Posterior vena cava (tissue), 2 donors: ENCODE measurements around the gene SOX15. TPM values are rescaled to one million over a fixed set of nuclear protein-coding genes. Genes with fewer than 3 reads are reported as not detected.

Source experiments
- DNase-seq: peaks from one replicate; pipeline ENCODE4 v3.0.0-alpha.2; 2020; ENCODE audit warnings: low spot score
- intact Hi-C, 2 donors: fragments of 100-400 bp; cut with DNase I; formaldehyde crosslinking; loops; one replicate each; pipeline versions ENCODE4 v1.14.1 to v1.14.2; 2022 to 2023
- total RNA-seq, 2 donors: library from RNA; stranded (reverse); fragmentation: NEBNext Ultra II Directional; extraction: Animal tissue kit (Norgen Biotek cat#: 25700); gene quantifications; one replicate each; pipeline ENCODE4 v1.2.1, GENCODE V29; 2021
- donor health status: DM: yes; HTN: yes; CAD: no.
- donor health status: DM: yes; HTN: yes; CAD: no.

The SOX15 gene
- total RNA-seq, 2 donors from 2014 or later: 2.1 to 2.5 TPM

DNA sequence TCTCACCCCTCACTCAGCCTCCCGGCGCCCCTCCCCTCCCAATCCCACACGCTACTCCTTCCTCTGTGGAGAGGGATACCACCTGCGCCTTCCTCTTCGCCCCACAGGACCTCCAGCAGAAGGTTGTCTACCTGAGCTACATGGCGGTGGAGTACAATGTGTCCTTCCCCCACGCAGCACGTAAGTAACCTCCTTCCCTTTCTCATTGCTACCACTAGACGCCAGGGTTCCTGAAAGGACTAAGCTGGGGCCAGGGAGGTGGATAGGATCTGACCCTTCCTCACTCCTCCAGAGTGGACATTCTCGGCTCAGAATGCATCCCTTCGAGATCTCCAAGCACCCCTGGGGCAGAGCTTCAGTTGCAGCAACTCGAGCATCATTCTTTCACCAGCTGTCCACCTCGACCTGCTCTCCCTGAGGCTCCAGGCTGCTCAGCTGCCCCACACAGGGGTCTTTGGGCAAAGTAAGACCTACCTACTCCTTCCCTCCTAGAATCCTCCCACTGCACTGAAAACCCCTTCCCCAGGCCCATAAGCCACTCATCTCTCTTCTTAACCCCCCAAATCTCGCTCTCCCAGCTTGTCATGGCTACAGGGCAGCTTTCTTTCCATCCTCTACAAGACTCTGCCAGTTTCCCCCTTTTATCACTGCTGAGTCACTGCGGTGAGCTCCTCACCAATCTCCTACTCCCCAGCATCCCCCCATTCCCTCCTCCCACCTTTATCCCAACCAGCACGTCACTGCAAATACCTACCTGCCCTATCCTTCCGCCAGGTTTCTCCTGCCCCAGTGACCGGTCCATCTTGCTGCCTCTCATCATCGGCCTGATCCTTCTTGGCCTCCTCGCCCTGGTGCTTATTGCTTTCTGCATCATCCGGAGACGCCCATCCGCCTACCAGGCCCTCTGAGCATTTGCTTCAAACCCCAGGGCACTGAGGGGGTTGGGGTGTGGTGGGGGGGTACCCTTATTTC lies 9.0 kb downstream of the SOX15 start:
- DNase-seq: no peak
- intact Hi-C loops: no loop called here

DNA sequence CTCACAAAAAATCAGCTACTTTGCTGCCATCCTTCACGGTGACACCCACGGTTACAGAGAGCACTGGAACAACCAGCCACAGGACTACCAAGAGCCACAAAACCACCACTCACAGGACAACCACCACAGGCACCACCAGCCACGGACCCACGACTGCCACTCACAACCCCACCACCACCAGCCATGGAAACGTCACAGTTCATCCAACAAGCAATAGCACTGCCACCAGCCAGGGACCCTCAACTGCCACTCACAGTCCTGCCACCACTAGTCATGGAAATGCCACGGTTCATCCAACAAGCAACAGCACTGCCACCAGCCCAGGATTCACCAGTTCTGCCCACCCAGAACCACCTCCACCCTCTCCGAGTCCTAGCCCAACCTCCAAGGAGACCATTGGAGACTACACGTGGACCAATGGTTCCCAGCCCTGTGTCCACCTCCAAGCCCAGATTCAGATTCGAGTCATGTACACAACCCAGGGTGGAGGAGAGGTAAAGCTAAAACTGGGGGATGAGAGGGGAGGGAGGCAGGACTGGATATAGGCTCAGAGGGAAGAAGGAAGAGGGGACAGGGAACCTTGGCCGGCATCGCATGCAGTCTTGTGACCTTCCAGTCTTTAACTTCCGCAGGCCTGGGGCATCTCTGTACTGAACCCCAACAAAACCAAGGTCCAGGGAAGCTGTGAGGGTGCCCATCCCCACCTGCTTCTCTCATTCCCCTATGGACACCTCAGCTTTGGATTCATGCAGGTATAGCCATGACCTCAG lies 9.9 kb downstream of the SOX15 start:
- intact Hi-C loops: loop anchor here in 1 of 2 donors (10.0 kb wide), 1 partner anchor 1365 kb away; no protein-coding TSS in a partner anchor
- DNase-seq: no peak

DNA sequence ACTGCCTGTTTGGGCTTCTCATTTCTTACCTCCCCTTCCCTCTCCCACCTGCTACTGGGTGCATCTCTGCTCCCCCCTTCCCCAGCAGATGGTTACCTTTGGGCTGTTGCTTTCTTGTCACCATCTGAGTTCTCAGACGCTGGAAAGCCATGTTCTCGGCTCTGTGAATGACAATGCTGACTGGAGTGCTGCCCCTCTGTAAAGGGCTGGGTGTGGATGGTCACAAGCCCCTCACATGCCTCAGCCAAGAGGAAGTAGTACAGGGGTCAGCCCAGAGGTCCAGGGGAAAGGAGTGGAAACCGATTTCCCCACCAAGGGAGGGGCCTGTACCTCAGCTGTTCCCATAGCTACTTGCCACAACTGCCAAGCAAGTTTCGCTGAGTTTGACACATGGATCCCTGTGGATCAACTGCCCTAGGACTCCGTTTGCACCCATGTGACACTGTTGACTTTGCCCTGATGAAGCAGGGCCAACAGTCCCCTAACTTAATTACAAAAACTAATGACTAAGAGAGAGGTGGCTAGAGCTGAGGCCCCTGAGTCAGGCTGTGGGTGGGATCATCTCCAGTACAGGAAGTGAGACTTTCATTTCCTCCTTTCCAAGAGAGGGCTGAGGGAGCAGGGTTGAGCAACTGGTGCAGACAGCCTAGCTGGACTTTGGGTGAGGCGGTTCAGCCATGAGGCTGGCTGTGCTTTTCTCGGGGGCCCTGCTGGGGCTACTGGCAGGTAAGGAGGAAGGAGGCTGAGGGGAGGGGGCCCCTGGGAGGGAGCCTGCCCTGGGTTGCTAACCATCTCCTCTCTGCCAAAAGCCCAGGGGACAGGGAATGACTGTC lies 10.7 kb downstream of the SOX15 start, which contains the start of gene CD68:
CD68 (plus strand) TSS at position 638 of the 833 bp plus-strand sequence; CDS start at position 678, 40 bp downstream.
- peak; percentile 92 for DNase-seq
- intact Hi-C loops: loop anchor here in 1 of 2 donors (10.0 kb wide), 1 partner anchor 1366 kb away; no protein-coding TSS in a partner anchor

DNA sequence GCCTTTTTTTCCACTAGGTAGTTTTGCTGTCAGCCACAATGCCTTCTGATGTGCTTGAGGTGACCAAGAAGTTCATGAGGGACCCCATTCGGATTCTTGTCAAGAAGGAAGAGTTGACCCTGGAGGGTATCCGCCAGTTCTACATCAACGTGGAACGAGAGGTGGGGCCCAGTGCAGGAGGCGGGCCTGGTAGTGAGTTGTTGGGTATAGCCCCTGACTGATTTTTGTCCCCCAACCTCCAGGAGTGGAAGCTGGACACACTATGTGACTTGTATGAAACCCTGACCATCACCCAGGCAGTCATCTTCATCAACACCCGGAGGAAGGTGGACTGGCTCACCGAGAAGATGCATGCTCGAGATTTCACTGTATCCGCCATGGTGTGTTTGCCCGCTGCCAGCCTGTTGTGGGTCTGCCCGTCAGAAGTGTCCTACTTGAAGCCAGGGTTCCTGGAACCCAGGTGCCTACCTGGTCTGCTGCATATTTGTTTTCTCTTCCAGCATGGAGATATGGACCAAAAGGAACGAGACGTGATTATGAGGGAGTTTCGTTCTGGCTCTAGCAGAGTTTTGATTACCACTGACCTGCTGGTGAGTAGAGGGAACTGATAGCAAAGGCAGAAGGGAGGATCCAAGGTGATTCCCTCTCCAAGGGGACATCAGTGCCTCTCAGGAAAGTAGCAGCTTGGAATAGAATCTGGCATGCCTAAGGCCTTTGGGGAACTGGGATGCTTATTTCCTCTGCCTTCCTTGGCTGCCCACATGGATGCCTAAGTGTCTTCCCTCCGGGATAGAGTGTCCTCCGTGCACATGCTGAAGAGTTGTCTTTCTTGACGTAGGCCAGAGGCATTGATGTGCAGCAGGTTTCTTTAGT lies 12.3 kb downstream of the SOX15 start:
- no peak for DNase-seq
- intact Hi-C loops: loop anchor here in 1 of 2 donors (10.0 kb wide), 1 partner anchor 1367 kb away; no protein-coding TSS in a partner anchor

DNA sequence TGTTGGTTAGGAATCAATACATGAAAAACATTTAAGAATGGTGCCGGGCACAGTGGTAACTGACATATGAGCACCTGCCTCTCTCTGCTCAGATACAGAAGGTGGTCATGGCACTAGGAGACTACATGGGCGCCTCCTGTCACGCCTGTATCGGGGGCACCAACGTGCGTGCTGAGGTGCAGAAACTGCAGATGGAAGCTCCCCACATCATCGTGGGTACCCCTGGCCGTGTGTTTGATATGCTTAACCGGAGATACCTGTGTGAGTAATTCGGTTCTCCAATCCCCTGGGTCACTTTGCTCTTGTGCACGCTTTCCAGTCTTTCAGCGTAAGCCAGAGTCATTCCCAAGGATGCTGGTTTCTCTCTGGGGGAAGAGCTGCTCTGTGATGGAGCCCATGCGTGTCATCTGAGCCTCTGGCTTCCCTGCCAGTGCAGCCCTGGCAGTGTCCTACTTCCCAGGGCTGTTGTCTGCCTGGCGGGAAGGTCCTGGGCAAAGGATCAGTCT lies 13.4 kb downstream of the SOX15 start:
- no peak for DNase-seq
- intact Hi-C loops: loop anchor here in 1 of 2 donors (10.0 kb wide), 1 partner anchor 1368 kb away; no protein-coding TSS in a partner anchor

DNA sequence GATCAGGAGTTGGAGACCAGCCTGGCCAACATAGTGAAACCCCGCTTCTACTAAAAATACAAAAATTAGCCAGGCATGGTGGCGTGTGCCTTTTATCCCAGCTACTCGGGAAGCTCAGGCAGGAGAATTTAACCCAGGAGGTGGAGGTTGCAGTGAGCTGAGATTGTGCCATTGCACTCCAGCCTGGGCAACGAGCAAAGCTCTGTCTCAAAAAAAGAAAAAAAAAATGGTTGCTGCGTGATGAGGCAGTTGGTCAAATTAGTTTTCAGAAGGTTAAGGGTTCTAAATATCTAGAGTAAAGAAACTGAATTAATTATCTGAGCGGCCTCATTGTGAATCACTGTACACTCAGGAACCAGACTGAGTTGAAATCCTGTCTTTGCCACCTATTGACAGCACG lies 13.9 kb downstream of the SOX15 start:
- no peak for DNase-seq
- intact Hi-C loops: loop anchor here in 1 of 2 donors (10.0 kb wide), 1 partner anchor 1369 kb away; no protein-coding TSS in a partner anchor

DNA sequence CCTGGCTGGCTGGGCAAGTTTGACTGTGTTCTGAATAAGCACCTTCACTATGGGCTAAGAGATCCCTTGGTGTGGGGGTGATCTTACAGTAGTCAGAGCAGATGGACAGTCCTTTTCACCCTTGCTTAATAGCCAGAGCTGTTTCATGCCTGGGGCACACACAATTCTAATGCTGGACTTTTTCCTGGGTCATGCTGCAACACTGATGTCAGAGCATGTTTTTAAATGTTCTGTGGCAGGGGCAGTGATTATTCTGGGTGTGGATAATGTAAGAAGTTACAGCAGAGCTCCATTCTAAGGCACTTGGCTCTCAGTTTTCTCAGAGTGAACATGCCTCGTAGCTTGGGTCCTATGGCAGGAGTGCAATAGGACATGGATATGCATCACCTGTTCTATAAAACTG lies 14.4 kb downstream of the SOX15 start:
- intact Hi-C loops: loop anchor here in 1 of 2 donors (10.0 kb wide), 1 partner anchor 1369 kb away; no protein-coding TSS in a partner anchor
- no peak for DNase-seq

DNA sequence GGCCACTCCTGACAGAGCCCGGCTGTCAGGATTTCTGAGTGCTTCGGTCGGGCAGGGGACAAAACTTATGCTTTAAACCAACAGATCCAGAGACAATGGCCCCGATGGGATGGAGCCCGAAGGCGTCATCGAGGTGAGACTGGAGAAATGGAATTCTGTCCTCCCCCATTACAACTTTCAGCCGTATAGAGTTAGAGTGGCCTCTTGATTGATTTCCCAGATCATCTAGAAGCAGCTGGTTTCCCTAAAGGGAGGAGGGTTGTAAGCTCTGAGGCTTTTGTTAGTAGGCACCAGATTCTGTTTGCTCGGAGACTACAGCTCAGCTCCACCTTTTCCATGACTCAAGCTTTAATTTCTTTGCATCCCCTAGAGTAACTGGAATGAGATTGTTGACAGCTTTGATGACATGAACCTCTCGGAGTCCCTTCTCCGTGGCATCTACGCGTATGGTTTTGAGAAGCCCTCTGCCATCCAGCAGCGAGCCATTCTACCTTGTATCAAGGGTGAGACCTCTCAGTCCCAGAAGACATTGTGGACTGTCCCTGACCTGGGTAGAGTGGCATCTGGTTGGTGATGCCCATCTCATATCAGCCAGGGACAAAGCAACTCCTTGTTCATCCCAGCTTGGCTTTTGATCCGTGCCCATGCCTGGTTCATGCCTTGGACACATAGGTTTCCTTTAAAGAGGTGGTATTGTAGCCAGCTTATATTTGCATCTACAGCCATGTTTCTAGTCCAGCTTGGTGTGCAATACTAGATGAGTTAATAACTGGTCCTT lies 15.5 kb downstream of the SOX15 start:
- no peak for DNase-seq
- intact Hi-C loops: loop anchor here in 1 of 2 donors (10.0 kb wide), 1 partner anchor 1370 kb away; no protein-coding TSS in a partner anchor

DNA sequence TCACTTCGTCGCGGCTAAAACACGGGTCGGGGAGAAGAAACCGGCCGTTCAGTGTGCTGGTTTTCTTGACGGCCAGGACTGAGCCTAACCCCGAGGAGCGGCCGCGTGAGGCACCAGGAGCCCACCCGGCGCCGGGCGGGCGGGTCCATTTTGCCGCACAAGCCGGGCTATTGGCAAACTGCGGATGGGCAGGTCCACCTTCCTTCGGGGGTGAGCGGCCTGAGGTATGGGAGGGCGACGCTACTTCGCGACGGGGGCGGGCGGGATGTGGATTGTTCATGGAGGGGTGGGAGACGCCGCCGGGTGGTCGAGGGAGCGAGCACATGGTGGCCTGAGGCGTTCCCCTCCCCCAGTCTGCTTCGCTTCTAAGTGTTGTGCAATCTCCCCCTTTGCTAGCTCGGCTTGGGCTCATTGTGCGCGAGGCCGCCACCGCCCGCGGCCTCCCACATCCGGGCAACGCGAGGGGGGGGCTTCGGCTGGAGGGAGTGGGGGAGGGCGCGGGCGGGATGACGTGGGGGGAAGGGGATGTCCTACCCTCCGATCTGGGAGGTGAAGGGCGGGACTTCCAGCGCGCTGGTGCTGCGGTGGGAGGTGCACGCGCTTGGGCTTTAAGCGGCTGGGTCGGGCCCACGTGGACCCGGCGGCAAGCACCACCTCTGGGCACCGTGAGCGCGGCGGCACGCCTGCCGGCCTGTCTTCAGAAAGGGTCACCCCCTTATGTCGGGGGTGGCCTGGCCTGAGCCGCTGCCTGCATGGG lies 16.4 kb downstream of the SOX15 start:
- peak; percentile 97 for DNase-seq
- intact Hi-C loops: loop anchor here in 1 of 2 donors (10.0 kb wide), 1 partner anchor 1371 kb away; no protein-coding TSS in a partner anchor

DNA sequence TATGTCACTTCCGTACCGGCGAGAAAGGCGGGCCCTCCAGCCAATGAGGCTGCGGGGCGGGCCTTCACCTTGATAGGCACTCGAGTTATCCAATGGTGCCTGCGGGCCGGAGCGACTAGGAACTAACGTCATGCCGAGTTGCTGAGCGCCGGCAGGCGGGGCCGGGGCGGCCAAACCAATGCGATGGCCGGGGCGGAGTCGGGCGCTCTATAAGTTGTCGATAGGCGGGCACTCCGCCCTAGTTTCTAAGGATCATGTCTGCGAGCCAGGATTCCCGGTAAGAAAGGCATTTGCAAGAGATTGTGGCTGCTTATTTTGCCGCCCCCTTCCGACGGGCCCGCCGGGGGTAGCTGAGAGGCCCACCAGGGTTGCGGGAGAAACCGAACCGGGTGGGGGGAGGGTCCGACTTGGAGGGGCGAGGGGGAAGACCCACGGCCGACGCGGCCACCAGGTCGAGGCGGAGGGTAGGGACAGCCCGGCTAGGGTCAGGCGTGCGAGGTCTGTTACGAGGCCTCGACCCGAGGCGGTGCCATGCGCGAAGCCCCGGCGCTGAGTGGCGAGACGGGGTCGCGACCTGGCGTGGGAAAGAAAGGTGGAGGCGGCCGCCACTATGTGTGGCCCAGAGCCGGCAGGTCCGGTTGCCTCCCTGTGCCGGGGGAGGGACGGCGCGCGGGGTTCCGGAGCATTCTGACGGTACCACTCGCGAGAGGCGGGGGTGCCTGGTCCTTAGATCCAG lies 17.1 kb downstream of the SOX15 start:
- intact Hi-C loops: loop anchor here in 1 of 2 donors (10.0 kb wide), 1 partner anchor 1372 kb away; no protein-coding TSS in a partner anchor
- peak; percentile 100 for DNase-seq

DNA sequence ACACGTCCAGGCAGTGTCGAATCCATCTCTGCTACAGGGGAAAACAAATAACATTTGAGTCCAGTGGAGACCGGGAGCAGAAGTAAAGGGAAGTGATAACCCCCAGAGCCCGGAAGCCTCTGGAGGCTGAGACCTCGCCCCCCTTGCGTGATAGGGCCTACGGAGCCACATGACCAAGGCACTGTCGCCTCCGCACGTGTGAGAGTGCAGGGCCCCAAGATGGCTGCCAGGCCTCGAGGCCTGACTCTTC lies 17.6 kb downstream of the SOX15 start:
- DNase-seq: no peak
- intact Hi-C loops: loop anchor here in 1 of 2 donors (10.0 kb wide), 1 partner anchor 1373 kb away; no protein-coding TSS in a partner anchor

DNA sequence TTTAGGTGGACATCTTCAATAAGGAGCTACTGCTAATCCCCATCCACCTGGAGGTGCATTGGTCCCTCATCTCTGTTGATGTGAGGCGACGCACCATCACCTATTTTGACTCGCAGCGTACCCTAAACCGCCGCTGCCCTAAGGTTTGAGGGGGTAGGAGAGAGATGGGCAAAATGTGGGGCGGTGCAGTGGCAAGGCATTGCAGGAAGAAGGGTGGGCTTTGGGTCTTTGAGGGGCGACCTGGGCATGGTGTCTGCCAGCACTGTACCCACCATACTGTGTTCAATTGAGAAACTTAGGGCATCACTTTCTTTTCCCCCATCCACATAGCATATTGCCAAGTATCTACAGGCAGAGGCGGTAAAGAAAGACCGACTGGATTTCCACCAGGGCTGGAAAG lies 19.5 kb downstream of the SOX15 start:
- intact Hi-C loops: loop anchor here in 1 of 2 donors (10.0 kb wide), 1 partner anchor 1374 kb away; no protein-coding TSS in a partner anchor
- DNase-seq: no peak

DNA sequence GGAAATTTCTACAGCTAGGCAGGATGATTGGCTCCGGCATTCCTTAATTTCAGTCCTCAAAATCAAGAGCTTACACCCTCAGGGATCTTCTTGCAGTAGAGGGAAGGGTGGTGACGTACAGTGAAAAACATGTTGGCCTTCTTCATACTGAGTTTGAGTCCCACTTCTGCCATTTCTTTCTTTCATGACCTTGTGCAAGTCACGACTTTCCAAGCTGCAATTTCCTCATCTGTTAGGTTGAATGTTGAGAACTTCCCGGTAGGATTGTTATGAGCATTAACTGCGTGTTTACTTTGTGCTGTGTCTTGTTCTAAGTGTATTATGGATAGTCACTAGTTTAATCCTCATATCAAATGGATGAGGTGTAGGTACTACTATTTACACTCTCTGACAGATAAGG lies 20.3 kb downstream of the SOX15 start:
- no peak for DNase-seq
- intact Hi-C loops: loop anchor here in 1 of 2 donors (10.0 kb wide), 2 partner anchors 135 to 215 kb away; partner anchors contain the start of genes FGF11, KCTD11, TMEM102 and TMEM95

DNA sequence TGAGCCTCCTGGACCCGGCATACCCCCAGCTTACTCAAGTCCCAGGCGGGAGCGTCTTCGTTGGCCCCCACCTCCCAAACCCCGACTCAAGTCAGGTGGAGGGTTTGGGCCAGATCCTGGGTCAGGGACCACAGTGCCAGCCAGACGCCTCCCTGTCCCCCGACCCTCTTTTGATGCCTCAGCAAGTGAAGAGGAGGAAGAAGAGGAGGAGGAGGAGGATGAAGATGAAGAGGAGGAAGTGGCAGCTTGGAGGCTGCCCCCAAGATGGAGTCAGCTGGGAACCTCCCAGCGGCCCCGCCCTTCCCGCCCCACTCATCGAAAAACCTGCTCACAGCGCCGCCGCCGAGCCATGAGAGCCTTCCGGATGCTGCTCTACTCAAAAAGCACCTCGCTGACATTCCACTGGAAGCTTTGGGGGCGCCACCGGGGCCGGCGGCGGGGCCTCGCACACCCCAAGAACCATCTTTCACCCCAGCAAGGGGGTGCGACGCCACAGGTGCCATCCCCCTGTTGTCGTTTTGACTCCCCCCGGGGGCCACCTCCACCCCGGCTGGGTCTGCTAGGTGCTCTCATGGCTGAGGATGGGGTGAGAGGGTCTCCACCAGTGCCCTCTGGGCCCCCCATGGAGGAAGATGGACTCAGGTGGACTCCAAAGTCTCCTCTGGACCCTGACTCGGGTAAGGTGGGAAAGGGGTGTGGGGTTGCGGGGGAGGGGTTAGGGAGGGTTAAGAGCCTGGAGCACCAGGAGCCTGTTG lies 26.6 kb downstream of the SOX15 start:
- intact Hi-C loops: loop anchor here in 1 of 2 donors (10.0 kb wide), 2 partner anchors 128 to 208 kb away; partner anchors contain the start of genes FGF11, KCTD11, TMEM102 and TMEM95
- no peak for DNase-seq
